Vagina (tissue), 2 donors: ENCODE measurements around the gene PCNX2. TPM values are rescaled to one million over a fixed set of nuclear protein-coding genes. Genes with fewer than 3 reads are reported as not detected.

Experiments used
- DNase-seq, 2 donors: peaks; one replicate each; pipeline ENCODE4 v3.0.0-alpha.2; 2017; ENCODE audit errors: extremely low spot score in 2 of 2
- H3K27ac ChIP-seq: fragments of 200-600 bp; sonication (generic); one replicate; pipeline ENCODE4 v1.5.1; 2019
- H3K27me3 ChIP-seq: fragments of 200-600 bp; sonication (generic); one replicate; pipeline ENCODE4 v1.5.1; 2019
- H3K36me3 ChIP-seq, 2 donors: fragments of 200-600 bp; sonication (generic); one replicate each; pipeline ENCODE4 v1.5.1; 2017 to 2019
- H3K4me1 ChIP-seq: fragments of 200-600 bp; sonication (generic); one replicate; pipeline ENCODE4 v1.5.1; 2019
- H3K4me3 ChIP-seq, 2 donors: fragments of 200-600 bp; sonication (generic); 1 replicate in 1 of 2; 2 replicates in 1 of 2; pipeline ENCODE4 v1.5.1; 2016 to 2019
- H3K9me3 ChIP-seq: fragments of 200-600 bp; sonication (generic); one replicate; pipeline ENCODE4 v1.5.1; 2019
- CTCF ChIP-seq, 3 experiments: fragments of 450-650 bp in 2 of 3; fragments of 200-600 bp in 1 of 3; sonication (generic) in 1 of 3; IDR thresholded peaks; one replicate each; pipeline ENCODE4 v1.5.1; 2017 to 2019; ENCODE audit warnings: antibody characterized with exemption in 3 of 3, mild to moderate bottlenecking in 2 of 3, moderate library complexity in 2 of 3
- POLR2A ChIP-seq, 2 donors: fragments of 450-650 bp; IDR thresholded peaks; one replicate each; pipeline ENCODE4 v1.6.1; 2017; ENCODE audit warnings: antibody characterized with exemption in 2 of 2, mild to moderate bottlenecking in 2 of 2, moderate library complexity in 2 of 2
- POLR2AphosphoS5 ChIP-seq, 2 donors: sonication (generic); formaldehyde crosslinking; IDR thresholded peaks; one replicate each; pipeline ENCODE4 v1.9.0; 2017; ENCODE audit warnings: antibody characterized with exemption in 2 of 2, mild to moderate bottlenecking in 2 of 2, low read depth in 1 of 2; ENCODE audit not compliant: insufficient read depth in 1 of 2
- intact Hi-C: fragments of 100-400 bp; cut with DNase I; formaldehyde crosslinking; loops from one replicate; pipeline ENCODE4 v1.15.1; 2023
- total RNA-seq: library from RNA; depleted of rRNA; stranded (reverse); fragments of >200 nt; gene quantifications from one replicate; pipeline ENCODE4 v1.2.3, GENCODE V29; 2016

PCNX2 gene
- total RNA-seq, 1 donor from 2014 or later: 29.2 TPM

- TF ChIP-seq POLR2A (IDR thresholded peaks at IDR 0.05) (no peak), CTCF (IDR thresholded peaks at IDR 0.05) (no peak), POLR2AphosphoS5 (IDR thresholded peaks at IDR 0.05; ENCODE audit: insufficient read depth in 1 of 2, low read depth in 1 of 2) (no peak)
- Histone ChIP-seq H3K4me3 (no peak overlapping the region), H3K9me3 (no peaks in the 10 kb centered on the region), H3K4me1 (peaks cover 16% of the 10 kb centered on the region), H3K27ac (no peak overlapping the region), H3K36me3 (no peaks in the 10 kb centered on the region), H3K27me3 (no peaks in the 10 kb centered on the region)
- DNase-seq: no peak
- intact Hi-C loops: no loop called here
Measured at GRCh38 chr1:233105225-233105624, 190.3 kb downstream of the PCNX2 start.

GRCh38 chr1:233102341-233102740, 193.2 kb downstream of the PCNX2 start:
- Histone ChIP-seq H3K4me3 (no peak overlapping the region), H3K27me3 (no peaks in the 10 kb centered on the region), H3K27ac (no peak overlapping the region), H3K36me3 (no peaks in the 10 kb centered on the region), H3K9me3 (no peaks in the 10 kb centered on the region), H3K4me1 (peaks cover 18% of the 10 kb centered on the region)
- TF ChIP-seq CTCF (IDR thresholded peaks at IDR 0.05) (no peak), POLR2A (IDR thresholded peaks at IDR 0.05) (no peak), POLR2AphosphoS5 (IDR thresholded peaks at IDR 0.05; ENCODE audit: insufficient read depth in 1 of 2, low read depth in 1 of 2) (no peak)
- DNase-seq: no peak
- intact Hi-C loops: no loop called here

GRCh38 chr1:233097959-233098580, 197.5 kb downstream of the PCNX2 start:
- H3K36me3 ChIP-seq: no peaks in the 10 kb centered on the region
- peaks cover 13% of the 10 kb centered on the region for H3K4me1 ChIP-seq
- intact Hi-C loops: no loop called here
- no peak overlapping the region for H3K27ac ChIP-seq
- H3K9me3 ChIP-seq: no peaks in the 10 kb centered on the region
- H3K4me3 ChIP-seq: no peak overlapping the region
- no peaks in the 10 kb centered on the region for H3K27me3 ChIP-seq
- TF ChIP-seq POLR2A (IDR thresholded peaks at IDR 0.05) (no peak), CTCF (IDR thresholded peaks at IDR 0.05) (no peak), POLR2AphosphoS5 (IDR thresholded peaks at IDR 0.05; ENCODE audit: insufficient read depth in 1 of 2, low read depth in 1 of 2) (no peak)
- no peak for DNase-seq

- H3K36me3 ChIP-seq: no peaks in the 10 kb centered on the region
- H3K27ac ChIP-seq: no peak overlapping the region
- TF ChIP-seq CTCF (IDR thresholded peaks at IDR 0.05): no peak
- TF ChIP-seq POLR2A (IDR thresholded peaks at IDR 0.05): no peak
- TF ChIP-seq POLR2AphosphoS5 (IDR thresholded peaks at IDR 0.05; ENCODE audit: insufficient read depth in 1 of 2, low read depth in 1 of 2): no peak
- no peaks in the 10 kb centered on the region for H3K27me3 ChIP-seq
- peaks cover 13% of the 10 kb centered on the region for H3K4me1 ChIP-seq
- H3K4me3 ChIP-seq: no peak overlapping the region
- DNase-seq: no peak
- no peaks in the 10 kb centered on the region for H3K9me3 ChIP-seq
- intact Hi-C loops: no loop called here
Measured at GRCh38 chr1:233097546-233097945, 198.0 kb downstream of the PCNX2 start.

GRCh38 chr1:233094691-233095090, 200.8 kb downstream of the PCNX2 start:
- H3K36me3 ChIP-seq: no peaks in the 10 kb centered on the region
- H3K4me3 ChIP-seq: no peak overlapping the region
- no peak for DNase-seq
- TF ChIP-seq POLR2A (IDR thresholded peaks at IDR 0.05): no peak
- no peak overlapping the region for H3K27ac ChIP-seq
- peaks cover 13% of the 10 kb centered on the region for H3K4me1 ChIP-seq
- no peaks in the 10 kb centered on the region for H3K27me3 ChIP-seq
- intact Hi-C loops: no loop called here
- no peaks in the 10 kb centered on the region for H3K9me3 ChIP-seq
